ENCODE data around the gene DSCAM.

Gene DSCAM

GRCh38 chr21:40646651-40647050 lies 200.3 kb downstream of the DSCAM start:
- no peak for DNase-seq

GRCh38 chr21:40641042-40641441 lies 205.9 kb downstream of the DSCAM start:
- no peak for DNase-seq

GRCh38 chr21:40640266-40640789 lies 206.6 kb downstream of the DSCAM start:
- DNase-seq = no peak

GRCh38 chr21:40639616-40640194 lies 207.3 kb downstream of the DSCAM start:
- no peak for DNase-seq

DNA sequence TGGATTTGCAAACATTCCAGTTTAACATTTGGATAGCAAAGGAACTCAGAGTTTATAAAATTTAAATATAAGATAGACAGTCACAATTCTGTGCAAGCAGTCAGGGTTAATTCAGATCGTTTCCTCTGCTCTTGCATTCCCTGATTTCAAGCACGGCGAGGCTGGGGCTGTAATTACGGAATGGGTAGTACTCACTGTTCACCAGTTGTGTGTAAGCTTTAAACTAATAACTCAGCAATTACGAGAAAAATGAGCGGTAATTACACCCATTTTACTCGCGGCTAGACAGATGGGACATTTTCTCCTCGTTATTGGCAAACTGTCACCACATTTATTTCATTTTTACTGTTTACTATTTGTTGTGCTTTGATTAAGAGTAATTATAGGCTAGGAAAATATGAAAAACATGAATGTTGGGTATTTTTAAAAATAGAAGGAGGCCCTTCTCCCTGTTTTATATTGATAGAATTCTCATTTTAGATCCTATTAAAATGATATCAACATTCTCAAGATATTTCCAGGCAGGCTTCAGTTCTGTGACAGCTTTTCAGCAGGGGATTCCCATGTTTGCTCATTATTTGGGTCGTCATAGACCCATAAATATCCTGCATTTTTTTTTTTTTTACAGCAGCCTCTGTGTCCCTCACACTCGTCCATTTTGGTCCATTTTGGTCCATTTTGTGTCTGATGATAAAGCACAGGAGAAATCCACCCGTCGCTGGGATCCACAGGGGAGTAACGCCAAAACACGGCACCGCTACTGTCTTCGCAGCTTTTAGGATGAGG lies 208.3 kb downstream of the DSCAM start:
- DNase-seq = no peak

DNA sequence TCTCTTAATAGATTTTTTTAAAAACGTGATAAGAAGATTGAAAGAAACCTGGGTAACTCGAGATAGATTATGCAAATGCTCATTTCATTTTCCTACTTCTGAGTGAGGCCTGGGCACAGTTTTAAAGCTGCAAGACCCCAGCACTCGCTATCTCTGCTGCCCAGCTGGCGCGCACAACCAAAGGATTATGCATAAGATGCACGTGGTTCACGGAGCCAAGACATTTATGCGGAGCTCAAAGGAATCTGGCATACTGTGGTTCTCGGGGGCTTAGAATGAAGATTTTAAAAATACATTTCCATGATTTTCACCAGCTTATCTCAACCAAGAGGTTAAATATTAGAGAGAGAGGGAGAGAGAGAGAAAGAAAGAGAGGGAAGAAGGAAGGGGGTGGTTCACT lies 210.9 kb downstream of the DSCAM start:
- no peak for DNase-seq

- no peak for DNase-seq
Measured at GRCh38 chr21:40635391-40635790, 211.6 kb downstream of the DSCAM start.

DNA sequence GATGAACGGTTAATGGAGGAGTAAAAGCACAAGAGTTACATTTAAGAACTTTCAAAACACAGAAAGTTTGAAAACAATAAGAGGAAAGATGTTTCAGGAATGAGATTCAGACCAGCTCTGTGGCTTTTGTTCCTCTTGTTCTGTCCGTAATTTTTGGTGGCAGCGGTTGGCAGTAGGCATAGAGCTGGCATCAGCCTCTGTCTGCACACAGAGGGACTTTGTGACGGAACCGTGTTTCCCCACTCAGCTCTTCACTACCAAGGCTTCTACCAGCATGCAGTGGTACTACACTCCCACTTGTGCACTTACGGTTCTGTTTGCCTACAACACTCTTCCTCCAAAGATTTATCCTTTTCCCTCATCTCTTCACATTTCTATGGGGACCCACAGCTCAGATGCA lies 212.8 kb downstream of the DSCAM start:
- no peak for DNase-seq

GRCh38 chr21:40633048-40633447 lies 213.9 kb downstream of the DSCAM start:
- no peak for DNase-seq

GRCh38 chr21:40631211-40631610 lies 215.7 kb downstream of the DSCAM start:
- no peak for DNase-seq

DNA sequence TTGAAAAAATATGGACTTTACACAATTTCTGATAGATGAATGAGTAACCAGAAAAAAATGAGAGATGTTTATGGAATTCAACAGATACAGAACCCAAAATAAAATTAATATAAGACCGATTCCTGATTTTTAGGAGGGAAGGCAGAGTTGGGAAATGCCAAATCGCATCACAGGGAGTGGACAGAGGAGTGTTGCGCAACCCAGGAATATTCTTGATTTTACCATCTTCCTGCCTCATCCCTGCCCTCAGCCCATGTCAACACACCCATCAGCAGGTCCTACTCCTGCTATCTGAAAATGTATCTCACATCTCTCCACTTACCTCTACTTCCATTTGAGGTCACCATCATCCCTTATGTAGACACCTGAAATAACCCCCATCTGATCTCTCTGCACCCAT lies 221.0 kb downstream of the DSCAM start:
- DNase-seq = no peak

- DNase-seq = no peak
Measured at GRCh38 chr21:40623528-40623927, 223.4 kb downstream of the DSCAM start.

DNA sequence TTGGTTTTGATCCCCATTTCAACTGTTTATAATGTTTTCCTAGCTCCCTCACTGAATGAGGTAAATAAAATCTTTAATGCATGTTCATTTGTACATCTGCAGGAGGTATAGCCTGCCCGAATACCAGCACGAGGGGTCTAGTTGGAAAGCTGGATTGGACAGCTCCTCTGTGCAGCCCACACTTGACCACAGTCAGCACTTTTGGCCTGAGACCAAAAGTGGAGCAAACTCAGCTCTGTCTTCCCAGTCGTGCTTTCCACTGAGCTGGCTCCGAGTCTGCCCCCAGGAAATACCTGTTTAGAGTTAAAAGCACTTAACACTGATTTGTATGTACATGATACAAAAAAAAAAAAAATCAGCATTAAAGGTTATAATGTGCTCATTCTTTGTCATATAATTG lies 224.4 kb downstream of the DSCAM start:
- no peak for DNase-seq

DNA sequence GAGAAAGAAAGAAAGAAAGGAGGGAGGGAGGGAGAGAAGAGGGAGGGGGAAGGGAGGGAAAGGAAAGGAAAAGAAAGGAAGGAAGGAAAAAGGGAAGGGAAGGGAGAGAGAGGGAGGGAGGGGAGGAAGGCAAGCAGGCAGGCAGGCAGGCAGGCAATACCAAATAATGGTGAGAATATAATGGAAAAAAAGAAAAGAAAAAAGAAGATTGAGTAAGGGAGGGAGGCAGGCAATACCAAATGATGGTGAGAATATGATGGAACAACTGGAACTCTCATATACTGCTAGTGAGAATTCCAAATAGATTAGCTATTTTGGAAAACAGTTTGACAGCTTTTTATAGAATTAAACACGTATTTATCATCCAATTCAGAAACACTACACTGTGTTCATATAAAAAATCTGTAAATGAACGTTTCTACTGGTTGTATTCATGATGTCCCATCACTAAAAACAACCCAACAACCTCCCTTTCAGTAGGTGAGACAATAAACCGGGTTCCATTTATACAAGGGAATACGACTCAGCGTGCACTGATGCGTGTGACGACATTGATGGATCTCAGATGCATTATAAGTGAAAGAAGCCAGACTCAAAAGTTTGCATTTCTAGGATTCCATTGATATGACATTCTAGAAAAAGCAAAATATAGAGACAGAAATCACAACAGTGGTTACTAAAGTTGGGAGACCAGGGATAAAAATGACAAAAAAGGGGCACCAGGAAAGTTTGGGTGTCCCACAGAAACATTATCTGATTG lies 226.4 kb downstream of the DSCAM start:
- no peak for DNase-seq

DNA sequence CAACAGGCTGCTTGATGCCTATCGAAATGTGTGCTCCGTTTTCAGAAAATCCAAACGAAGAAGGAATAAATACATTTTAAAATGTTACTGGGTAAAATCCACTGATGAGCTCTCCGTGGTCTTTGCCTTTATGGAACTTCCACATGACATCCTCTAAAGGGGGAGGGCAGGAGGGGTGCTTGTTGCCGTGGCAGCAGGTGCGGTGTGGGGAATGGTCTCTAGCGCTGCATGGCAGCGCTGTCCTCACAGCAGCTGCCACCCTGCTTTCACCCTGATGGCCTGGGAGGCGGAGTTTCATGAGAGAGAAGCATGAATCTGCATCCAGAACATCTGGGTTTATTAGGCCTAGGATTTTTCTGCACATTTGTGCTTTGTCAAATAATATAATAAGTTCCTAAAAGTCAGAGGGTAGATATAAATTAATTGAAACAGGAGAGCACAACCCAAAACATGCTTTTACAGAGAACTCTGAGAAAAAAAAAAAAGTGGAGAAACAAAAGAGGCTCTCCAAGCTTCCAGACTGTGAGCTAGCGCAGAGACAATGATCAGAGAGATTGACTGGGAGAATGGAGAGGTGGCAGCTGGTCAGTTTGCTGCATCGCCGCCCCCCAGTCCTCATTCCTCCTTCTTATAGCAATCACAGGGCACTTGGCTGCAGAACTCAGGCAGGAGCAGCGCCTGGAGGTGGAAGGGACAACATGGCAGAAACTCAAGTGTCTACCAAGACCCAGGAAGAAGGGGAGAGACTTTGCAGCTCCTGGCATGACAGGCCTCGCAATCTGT lies 228.6 kb downstream of the DSCAM start:
- DNase-seq = no peak

GRCh38 chr21:40616377-40616704 lies 230.6 kb downstream of the DSCAM start:
- no peak for DNase-seq

DNA sequence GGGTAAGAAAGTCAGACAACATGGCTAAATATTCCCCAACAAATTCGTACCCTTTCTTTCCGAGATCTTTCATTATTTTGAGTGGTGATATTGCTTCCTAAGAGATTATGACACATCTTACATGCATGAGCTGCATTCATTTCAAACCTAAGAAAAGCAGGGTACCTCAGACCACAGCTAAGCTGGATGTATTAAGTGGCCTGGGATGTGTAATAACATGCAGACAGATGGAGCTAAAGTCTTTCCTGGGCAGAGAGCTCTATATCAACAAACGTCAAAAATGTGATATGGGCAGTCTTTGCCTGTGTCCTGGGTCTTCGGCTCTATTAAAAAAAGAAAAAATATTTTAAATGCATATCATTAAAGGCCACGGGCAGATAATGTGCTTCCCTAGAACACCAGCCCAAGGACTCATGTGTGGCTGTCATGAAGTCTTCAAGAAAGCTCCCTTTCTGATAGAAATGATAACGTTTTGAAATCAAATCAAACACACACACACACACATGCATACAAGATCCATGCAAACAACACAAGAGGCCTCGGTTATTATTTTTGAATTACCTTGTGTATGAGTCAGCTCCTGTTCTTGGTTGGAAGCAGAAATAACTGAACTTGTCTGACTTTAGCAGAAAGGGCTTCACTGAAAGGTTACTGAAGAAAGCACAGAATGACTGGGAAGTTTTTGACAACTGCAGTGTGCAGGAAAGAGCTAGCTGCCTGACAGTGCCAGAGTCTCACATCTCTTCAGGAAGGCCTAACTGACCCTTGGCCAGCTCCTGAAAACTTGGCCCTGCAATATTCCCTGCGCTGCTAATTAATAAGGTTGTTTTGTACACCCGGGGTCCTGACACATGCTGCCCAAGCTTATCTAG lies 231.2 kb downstream of the DSCAM start:
- DNase-seq = no peak

- no peak for DNase-seq
Measured at GRCh38 chr21:40613546-40614030, 233.4 kb downstream of the DSCAM start.

- DNase-seq = no peak
Measured at GRCh38 chr21:40610345-40610744, 236.6 kb downstream of the DSCAM start.

- DNase-seq = no peak
Measured at GRCh38 chr21:40606341-40606740, 240.6 kb downstream of the DSCAM start.

GRCh38 chr21:40605094-40605493 lies 241.9 kb downstream of the DSCAM start:
- DNase-seq = no peak

- no peak for DNase-seq
Measured at GRCh38 chr21:40603774-40604173, 243.2 kb downstream of the DSCAM start.

Measured in right forelimb (tissue), 1 donor.